NCI-H2171 treated with DMSO at 0.1 percent for 48 hours (cell line): ENCODE results near the gene IGFLR1.

ENCODE experiments used
- DNase-seq: peaks from one replicate; lab custom pipeline; 2025; lab: John Stamatoyannopoulos, UW

IGFLR1 gene

GRCh38 chr19:35755550-35756376 lies 13.5 kb upstream of the IGFLR1 start:
- DNase-seq, result no peak

GRCh38 chr19:35755131-35755549 lies 12.9 kb upstream of the IGFLR1 start:
- DNase-seq, result peak; percentile 15

GRCh38 chr19:35754370-35755130 lies 12.3 kb upstream of the IGFLR1 start:
- DNase-seq, result no peak

GRCh38 chr19:35753634-35754369 lies 11.6 kb upstream of the IGFLR1 start:
- DNase-seq, result no peak

- no peak for DNase-seq
These were observed 10.6 kb upstream of the IGFLR1 start for GRCh38 chr19:35752746-35753350.

- no peak for DNase-seq
These were observed 9.8 kb upstream of the IGFLR1 start for GRCh38 chr19:35751839-35752745.

- DNase-seq, result no peak
These were observed 7.9 kb upstream of the IGFLR1 start for GRCh38 chr19:35750167-35750566.

- peak; percentile 98 for DNase-seq
These were observed 6.1 kb upstream of the IGFLR1 start, which contains the start of gene LIN37 for GRCh38 chr19:35748106-35749020. LIN37 (plus strand) TSS chr19:35748576; CDS start chr19:35748725, 149 bp downstream.

GRCh38 chr19:35746531-35746930 lies 4.3 kb upstream of the IGFLR1 start:
- no peak for DNase-seq

- no peak for DNase-seq
These were observed 3.8 kb upstream of the IGFLR1 start for GRCh38 chr19:35746087-35746462.

- peak; percentile 97 for DNase-seq
These were observed 3.3 kb upstream of the IGFLR1 start, which contains the start of the genes PSENEN and U2AF1L4 for GRCh38 chr19:35745328-35746086. PSENEN (plus strand) TSS chr19:35745651; CDS start chr19:35745931, 280 bp downstream. U2AF1L4 (minus strand) TSS chr19:35745418; CDS start chr19:35745391, 27 bp downstream.

- peak; percentile 94 for DNase-seq
These were observed 2.4 kb upstream of the IGFLR1 start for GRCh38 chr19:35744430-35745327.

- no peak for DNase-seq
These were observed 1.6 kb upstream of the IGFLR1 start for GRCh38 chr19:35743640-35744429.

GRCh38 chr19:35741203-35741515 lies 1.1 kb downstream of the IGFLR1 start:
- peak; percentile 81 for DNase-seq

GRCh38 chr19:35740423-35741202 lies 1.6 kb downstream of the IGFLR1 start:
- DNase-seq, result peak; percentile 100

GRCh38 chr19:35740108-35740422 lies 2.2 kb downstream of the IGFLR1 start:
- DNase-seq, result peak; percentile 70
